GM12864 (cell line): Measurements from ENCODE around the gene COQ5.

Experiments
- DNase-seq: peaks from one replicate; pipeline ENCODE4 v3.0.0-alpha.2; 2011; ENCODE audit warnings: low read depth
- H3K4me3 ChIP-seq: 2 replicates; pipeline ENCODE4 v1.5.1; 2011; ENCODE audit warnings: mild to moderate bottlenecking, low read depth, low read length, control low read depth
- TF ChIP-seq, protein P1 (sequence below): IDR thresholded peaks from 2 replicates; pipeline ENCODE4 v1.5.1; 2011; ENCODE audit warnings: low read depth, mild to moderate bottlenecking, moderate library complexity, low read length, control low read depth, inconsistent platforms; ENCODE audit errors: missing control alignments

COQ5 gene

DNA sequence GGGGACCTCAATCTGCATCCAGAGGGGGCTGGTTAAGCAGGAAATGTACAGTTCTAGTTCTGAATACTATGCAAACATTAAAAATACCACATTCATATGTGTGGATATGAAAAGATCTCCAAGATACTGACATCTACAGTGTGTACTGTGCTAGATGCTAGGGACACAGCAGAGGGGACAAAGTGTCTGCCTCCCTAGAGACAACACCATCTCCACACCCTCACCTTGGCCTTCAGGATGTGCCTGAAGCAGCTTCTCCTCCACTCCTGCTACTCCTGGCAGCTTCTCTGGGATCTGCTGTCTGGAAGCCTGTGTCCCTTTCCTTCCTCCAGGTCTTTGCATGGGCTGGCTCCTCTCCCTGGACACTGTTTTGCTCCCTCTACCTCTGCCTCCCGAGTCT lies 48.7 kb downstream of the COQ5 start:
- TF ChIP-seq, protein P1, sequence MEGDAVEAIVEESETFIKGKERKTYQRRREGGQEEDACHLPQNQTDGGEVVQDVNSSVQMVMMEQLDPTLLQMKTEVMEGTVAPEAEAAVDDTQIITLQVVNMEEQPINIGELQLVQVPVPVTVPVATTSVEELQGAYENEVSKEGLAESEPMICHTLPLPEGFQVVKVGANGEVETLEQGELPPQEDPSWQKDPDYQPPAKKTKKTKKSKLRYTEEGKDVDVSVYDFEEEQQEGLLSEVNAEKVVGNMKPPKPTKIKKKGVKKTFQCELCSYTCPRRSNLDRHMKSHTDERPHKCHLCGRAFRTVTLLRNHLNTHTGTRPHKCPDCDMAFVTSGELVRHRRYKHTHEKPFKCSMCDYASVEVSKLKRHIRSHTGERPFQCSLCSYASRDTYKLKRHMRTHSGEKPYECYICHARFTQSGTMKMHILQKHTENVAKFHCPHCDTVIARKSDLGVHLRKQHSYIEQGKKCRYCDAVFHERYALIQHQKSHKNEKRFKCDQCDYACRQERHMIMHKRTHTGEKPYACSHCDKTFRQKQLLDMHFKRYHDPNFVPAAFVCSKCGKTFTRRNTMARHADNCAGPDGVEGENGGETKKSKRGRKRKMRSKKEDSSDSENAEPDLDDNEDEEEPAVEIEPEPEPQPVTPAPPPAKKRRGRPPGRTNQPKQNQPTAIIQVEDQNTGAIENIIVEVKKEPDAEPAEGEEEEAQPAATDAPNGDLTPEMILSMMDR: no peak
- no peak overlapping the region for H3K4me3 ChIP-seq
- no peak for DNase-seq

DNA sequence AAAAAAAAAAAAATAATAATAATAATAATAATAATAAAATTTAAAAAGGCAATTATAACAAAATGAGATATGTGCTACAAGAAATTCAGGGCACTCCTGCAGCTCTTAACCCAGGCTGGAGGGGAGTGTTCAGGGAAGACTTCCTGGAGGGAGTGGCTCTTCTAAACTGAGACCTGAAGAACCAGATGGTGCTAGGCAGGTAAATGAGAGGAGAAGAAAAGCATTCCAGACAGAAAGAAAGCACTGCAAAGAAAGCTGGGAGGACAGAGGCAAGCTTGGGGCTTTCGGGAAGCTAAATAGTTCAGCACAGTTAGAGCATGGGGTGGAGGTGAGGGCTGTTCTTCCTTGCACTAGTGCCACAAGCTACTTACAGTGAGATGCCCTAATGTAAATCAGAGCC lies 49.5 kb downstream of the COQ5 start:
- TF ChIP-seq, protein P1: no peak
- no peak for DNase-seq
- no peak overlapping the region for H3K4me3 ChIP-seq

DNA sequence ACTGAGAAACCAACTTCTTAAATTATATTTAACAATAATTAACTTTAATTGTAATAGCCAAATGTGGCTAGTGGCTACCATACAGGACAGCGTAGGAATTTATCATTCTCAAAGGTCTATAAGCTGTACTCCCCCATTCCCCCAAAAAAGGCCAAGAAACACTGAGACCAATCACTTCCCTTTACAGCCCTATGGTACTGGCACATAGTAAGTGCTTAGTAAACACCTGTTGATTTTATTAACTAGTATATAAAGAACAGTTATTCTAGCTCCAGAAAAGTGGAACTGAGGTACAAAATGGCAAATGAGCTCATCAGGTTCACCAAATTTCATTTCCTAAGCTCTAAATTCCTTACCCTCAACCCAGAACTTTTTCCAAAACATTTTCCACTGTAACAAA lies 53.3 kb downstream of the COQ5 start:
- no peak for DNase-seq
- H3K4me3 ChIP-seq: no peak overlapping the region
- TF ChIP-seq, protein P1: no peak

DNA sequence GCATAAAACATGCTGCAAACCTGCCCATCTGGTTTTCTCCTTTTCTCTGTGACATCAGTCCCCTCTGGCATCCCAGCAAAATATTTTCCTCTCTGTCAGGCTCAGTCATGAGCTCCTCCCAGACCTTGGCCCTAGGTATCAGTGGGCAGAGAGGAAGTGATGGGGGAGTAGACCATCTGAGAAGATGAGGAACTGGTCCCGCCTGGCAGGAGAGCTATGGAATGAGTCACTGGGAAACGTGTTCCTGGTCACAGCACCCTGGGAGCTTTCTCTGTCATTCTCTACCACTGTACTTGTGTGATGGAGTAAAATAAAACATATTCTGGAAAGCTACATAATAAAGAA lies 54.4 kb downstream of the COQ5 start:
- H3K4me3 ChIP-seq: no peak overlapping the region
- no peak for DNase-seq
- TF ChIP-seq, protein P1: no peak

DNA sequence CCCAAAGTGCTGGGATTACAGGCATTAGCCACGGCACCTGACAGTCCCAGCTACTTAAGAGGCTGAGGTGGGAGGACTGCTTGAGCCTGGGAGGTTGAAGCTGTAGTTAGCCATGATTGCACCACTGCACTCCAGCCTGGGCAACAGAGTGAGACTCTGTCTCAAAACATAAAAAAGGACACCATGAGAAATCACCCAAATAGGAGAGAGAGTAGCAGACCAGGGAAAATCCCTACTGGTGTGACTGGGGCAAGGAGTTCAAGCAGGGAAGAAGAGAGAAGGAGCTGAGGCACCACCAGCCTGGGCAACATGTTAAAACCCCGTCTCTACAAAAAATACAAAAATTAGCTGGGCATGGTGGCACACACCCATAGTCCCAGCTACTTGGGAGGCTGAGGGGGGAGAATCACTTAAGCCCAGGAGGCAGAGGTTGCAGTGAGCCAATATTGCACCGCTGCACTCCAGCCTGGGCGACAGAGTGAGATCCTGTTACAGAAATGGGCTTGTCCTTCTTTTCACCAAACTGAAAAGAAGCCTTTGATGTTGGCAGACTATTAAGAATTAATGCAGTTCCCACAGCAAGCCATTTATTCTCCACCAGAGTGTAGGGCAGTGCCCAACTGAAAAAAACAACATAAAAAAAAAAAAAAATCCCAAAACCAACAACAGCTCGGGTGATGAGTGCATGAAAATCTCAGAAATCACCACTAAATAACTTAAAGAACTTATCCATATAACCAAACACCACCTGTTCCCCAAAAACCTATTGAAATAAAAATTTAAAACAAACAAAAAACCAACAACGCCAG lies 54.9 kb downstream of the COQ5 start:
- TF ChIP-seq, protein P1: no peak
- H3K4me3 ChIP-seq: no peak overlapping the region
- no peak for DNase-seq

DNA sequence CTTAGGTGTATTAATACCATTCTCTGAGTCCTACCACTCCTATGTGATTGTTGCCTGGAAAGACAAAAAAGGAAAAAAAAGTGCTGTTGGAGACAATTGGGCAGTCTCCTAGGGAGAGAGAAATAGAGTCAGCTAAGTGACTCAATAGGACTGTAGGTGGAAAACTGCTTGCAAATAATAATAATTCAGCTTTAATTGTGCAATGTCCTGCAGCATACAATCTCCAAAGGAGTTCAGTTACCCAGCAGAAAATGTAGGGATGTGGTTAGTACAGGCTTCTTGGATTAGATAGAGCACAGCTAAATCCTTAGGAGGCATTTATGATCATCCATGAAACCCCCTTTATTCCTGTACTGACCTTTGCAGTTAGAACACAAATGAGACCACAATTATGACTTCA lies 56.4 kb downstream of the COQ5 start:
- DNase-seq: no peak
- TF ChIP-seq, protein P1: no peak
- H3K4me3 ChIP-seq: no peak overlapping the region
